ENCODE results near the gene TFDP2. TPM values are rescaled to one million over a fixed set of nuclear protein-coding genes. Genes with fewer than 3 reads are reported as not detected.

Gene TFDP2
- total and polyA plus RNA-seq, 9 of the 15 experiments (the other 6 are each of a cell fraction or from before 2014, with no cell fraction given), result 95.6 to 179 (median 126) TPM

- Histone ChIP-seq H3K27me3 (ENCODE audit: control insufficient read depth in 2 of 2, insufficient read depth in 2 of 2, low read length in 2 of 2) (no peaks in the 10 kb centered on the region), H3K36me3 (ENCODE audit: control insufficient read depth, insufficient read depth, low read length) (peaks cover 28% of the 10 kb centered on the region), H3K4me3 (no peak overlapping the region), H4K20me1 (replicated peaks; ENCODE audit: control insufficient read depth, insufficient read depth, low read length) (no peaks in the 10 kb centered on the region), H3K4me2 (ENCODE audit: insufficient read depth, low read length) (no peak overlapping the region), H2AFZ (ENCODE audit: low read depth, low read length) (no peak overlapping the region), H3K27ac (ENCODE audit: extremely low read depth, low read depth, low read length) (no peak overlapping the region), H3K9ac (ENCODE audit: insufficient read depth in 1 of 2, low read depth in 2 of 2, low read length in 2 of 2) (no peak overlapping the region), H3K4me1 (replicated peaks in 1 of 2; ENCODE audit: control insufficient read depth in 2 of 2, insufficient read depth in 2 of 2, low read length in 2 of 2) (no peaks in the 10 kb centered on the region), H3K9me1 (ENCODE audit: control insufficient read depth, insufficient read depth, low read length) (no peaks in the 10 kb centered on the region), H3K79me2 (ENCODE audit: control insufficient read depth, insufficient read depth, low read length) (no peaks in the 10 kb centered on the region), H3K9me3 (replicated peaks; ENCODE audit: control insufficient read depth, insufficient read depth, low read depth, low read length) (no peaks in the 10 kb centered on the region)
- DNase-seq (ENCODE audit: extremely low read depth in 1 of 4, low spot score in 3 of 4) (no peak), FAIRE-seq (peak; percentile 51), ATAC-seq (peak; percentile 6; the same call in 1 of the 3 replicates)
- ChIA-PET CTCF (ENCODE audit: low intra/inter-chr PET ratio) (no interaction called here), POLR2A (interaction anchor here (0.6 kb wide), 1 partner anchor 577 kb away, joined by 3 read pairs; no protein-coding TSS in a partner anchor)
- no TSS peak for BruUV-seq (replicated peaks)
- intact Hi-C loops (cut with micrococcal nuclease), result no loop called here
- in situ Hi-C loops (cut with MboI), result no loop called here
- WGBS (ENCODE audit: insufficient coverage, low coverage, missing lambda C conversion rate), result 86% methylated on average over 6 of the region's 6 CpGs
- TF ChIP-seq NELFE (IDR thresholded peaks at IDR 0.05; ENCODE audit: insufficient read depth, insufficient read length) (no peak), ZNF3 (CRISPR knock-in tag; IDR thresholded peaks at IDR 0.05) (no peak), MGA (IDR thresholded peaks at IDR 0.05) (no peak)
These were observed 199.4 kb downstream of the TFDP2 start for GRCh38 chr3:141949972-141950371.

All from K562 (cell line).